ENCODE results near the gene LHX8. TPM values are rescaled to one million over a fixed set of nuclear protein-coding genes. Genes with fewer than 3 reads are reported as not detected.

Gene LHX8
- total RNA-seq, 6 donors from 2014 or later = not detected

DNA sequence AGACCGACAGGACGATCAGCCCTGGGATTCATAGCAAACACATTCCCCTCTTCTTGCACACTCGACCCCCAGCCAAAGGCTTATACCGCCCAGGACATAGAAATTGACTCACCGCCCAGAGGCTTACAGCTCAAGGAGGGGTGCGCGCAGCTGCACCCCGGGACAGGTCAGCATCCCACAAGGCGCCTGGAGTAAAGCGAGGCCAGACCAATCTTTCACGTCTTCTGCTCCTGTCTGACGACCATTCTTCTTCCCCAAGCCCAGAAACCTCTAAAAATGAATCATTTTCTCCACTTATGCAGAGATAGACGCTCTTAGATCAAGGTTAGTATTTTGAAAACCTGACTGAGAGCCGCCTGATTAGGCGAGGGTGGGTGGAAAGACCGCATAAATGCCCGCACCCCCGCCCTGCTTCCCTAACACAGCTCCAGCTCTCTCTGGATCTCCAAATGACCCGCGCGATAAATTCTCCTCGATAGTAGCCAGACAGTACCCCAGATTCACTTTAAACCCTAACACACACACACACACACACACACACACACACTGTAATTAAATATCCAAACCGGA is 1.9 kb upstream of the LHX8 start:
- Histone ChIP-seq H3K4me1 (peaks cover 17 to 32% (median 19%) of the 10 kb centered on the region in 4 donors), H3K27me3 (peaks cover 0 to 86% (median 37%) of the 10 kb centered on the region in 4 donors), H3K4me3 (no peak overlapping the region), H3K9me3 (peaks cover 0 to 2% (median 0%) of the 10 kb centered on the region in 4 donors), H3K36me3 (no peaks in the 10 kb centered on the region), H3K27ac (no peak overlapping the region)
- ATAC-seq (ENCODE audit: low FRiP score in 2 of 2) = no peak
- no peak for TF ChIP-seq POLR2AphosphoS5 (IDR thresholded peaks at IDR 0.05)
- no peak for TF ChIP-seq EP300 (IDR thresholded peaks at IDR 0.05)
- TF ChIP-seq, protein P1, sequence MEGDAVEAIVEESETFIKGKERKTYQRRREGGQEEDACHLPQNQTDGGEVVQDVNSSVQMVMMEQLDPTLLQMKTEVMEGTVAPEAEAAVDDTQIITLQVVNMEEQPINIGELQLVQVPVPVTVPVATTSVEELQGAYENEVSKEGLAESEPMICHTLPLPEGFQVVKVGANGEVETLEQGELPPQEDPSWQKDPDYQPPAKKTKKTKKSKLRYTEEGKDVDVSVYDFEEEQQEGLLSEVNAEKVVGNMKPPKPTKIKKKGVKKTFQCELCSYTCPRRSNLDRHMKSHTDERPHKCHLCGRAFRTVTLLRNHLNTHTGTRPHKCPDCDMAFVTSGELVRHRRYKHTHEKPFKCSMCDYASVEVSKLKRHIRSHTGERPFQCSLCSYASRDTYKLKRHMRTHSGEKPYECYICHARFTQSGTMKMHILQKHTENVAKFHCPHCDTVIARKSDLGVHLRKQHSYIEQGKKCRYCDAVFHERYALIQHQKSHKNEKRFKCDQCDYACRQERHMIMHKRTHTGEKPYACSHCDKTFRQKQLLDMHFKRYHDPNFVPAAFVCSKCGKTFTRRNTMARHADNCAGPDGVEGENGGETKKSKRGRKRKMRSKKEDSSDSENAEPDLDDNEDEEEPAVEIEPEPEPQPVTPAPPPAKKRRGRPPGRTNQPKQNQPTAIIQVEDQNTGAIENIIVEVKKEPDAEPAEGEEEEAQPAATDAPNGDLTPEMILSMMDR (IDR thresholded peaks at IDR 0.05) = no peak
- no peak for TF ChIP-seq POLR2A (IDR thresholded peaks at IDR 0.05)
- peak in 1 of 2 donors; percentile 31 for DNase-seq
- 11% methylated on average over 23 of the region's 23 CpGs for WGBS, 2 donors

DNA sequence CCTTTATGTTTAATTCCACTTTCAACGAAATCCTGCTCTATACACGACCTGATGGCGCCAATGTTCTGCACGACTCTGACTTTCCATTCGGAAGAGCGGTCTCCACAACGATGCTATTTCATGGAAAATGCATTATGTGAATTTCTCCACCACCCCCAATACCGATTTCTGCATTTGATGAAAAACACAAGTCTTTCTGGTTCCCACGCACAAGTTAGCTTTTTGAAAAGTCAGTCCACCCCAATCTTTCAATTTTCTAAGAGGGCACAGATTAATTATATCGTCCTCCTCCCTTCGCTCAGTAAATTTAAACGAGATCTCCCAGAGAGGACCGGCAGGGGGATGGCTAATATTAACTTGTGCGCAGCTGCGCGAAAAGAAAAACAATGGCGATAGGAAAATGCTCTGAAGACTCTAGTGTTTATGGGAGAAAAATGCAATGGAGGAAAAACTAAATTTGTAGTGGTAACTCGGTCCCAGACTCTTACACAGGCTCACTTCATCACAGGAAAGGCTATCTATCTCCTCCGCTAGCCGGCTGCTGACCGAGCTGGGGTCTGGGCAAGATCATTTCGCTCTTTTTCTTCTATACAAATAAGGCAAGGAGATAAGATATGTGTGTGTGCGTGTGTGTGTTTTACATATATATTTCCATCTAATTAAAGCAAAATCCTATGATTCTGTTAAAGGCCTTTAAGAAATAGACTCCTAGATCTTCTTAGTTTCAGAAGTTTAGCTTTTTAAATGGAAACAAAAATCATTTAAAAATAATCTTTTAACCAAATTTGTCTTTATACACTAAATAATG is 1.2 kb upstream of the LHX8 start:
- peaks cover 0 to 2% (median 0%) of the 10 kb centered on the region in 4 donors for H3K9me3 ChIP-seq
- 10 to 14% methylated on average over 23 of the region's 23 CpGs for WGBS, 2 donors
- H3K4me1 ChIP-seq = peaks cover 17 to 32% (median 19%) of the 10 kb centered on the region in 4 donors
- no peak overlapping the region for H3K4me3 ChIP-seq
- peaks cover 0 to 88% (median 35%) of the 10 kb centered on the region in 4 donors for H3K27me3 ChIP-seq
- no peaks in the 10 kb centered on the region for H3K36me3 ChIP-seq
- no peak overlapping the region for H3K27ac ChIP-seq
- ATAC-seq (ENCODE audit: low FRiP score in 2 of 2) (no peak), DNase-seq (no peak)
- TF ChIP-seq POLR2AphosphoS5 (IDR thresholded peaks at IDR 0.05) (no peak), POLR2A (IDR thresholded peaks at IDR 0.05) (no peak), EP300 (IDR thresholded peaks at IDR 0.05) (no peak)
- TF ChIP-seq, protein P1 (IDR thresholded peaks at IDR 0.05) = no peak

DNA sequence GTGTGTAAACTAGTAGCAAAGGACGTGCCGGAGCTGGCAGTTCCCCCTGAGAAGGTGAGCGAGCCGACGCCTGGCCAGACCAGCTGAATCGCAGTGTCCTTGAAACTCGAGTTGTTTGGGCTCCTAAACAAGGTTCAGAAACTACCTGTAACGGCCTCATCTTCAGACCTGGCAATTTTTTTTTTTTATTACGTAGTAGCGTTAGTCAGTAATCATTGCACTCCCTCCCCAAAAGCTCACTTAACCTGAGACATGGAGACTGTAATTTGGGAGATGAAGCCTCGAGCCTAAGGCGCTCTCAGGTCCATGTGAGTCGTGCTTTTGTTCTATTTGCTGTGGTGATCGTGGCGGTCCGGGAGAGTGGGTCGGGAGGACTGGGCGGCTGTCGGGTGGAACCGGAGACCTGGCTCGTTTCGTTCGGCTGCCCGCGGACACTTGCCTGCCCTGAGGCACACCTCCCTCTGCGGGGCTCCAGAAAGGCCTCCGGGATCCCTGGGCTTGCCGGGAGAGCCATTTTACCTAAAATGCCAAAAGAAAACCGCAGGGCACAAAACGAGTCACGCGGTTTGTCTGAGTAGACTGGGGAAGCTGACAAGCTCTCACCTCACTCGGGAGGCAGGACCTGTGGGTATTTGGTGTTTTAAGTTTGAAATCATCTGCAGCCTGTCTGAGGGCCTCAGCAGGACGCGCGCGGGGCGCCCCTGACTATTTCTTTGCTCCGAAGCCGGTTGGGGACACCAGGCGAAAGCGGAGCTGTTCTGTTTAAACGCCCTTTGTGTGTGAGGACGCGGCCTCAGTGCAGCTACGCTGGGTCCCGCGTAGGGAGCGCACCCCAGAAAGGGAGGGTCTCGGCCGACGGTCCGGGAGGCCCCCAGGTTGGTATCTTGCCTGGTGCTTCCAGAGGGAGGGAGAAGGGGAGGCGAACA is 722 bp downstream of the LHX8 start:
- Histone ChIP-seq H3K9me3 (peaks cover 0 to 2% (median 0%) of the 10 kb centered on the region in 4 donors), H3K27me3 (peaks cover 0 to 73% (median 31%) of the 10 kb centered on the region in 4 donors), H3K36me3 (no peaks in the 10 kb centered on the region), H3K4me1 (peaks cover 17 to 32% (median 19%) of the 10 kb centered on the region in 4 donors), H3K27ac (no peak overlapping the region), H3K4me3 (peak overlapping the region in 3 of 4 donors; percentile 22 to 45 (median 29))
- WGBS, 2 donors = 2 to 7% methylated on average over 18 to 51 of the region's 54 CpGs
- DNase-seq (peak in 1 of 2 donors; percentile 81), ATAC-seq (ENCODE audit: low FRiP score in 2 of 2) (peak in 1 of 2 donors; percentile 15)
- TF ChIP-seq, protein P1 (IDR thresholded peaks at IDR 0.05) = no peak
- no peak for TF ChIP-seq EP300 (IDR thresholded peaks at IDR 0.05)

DNA sequence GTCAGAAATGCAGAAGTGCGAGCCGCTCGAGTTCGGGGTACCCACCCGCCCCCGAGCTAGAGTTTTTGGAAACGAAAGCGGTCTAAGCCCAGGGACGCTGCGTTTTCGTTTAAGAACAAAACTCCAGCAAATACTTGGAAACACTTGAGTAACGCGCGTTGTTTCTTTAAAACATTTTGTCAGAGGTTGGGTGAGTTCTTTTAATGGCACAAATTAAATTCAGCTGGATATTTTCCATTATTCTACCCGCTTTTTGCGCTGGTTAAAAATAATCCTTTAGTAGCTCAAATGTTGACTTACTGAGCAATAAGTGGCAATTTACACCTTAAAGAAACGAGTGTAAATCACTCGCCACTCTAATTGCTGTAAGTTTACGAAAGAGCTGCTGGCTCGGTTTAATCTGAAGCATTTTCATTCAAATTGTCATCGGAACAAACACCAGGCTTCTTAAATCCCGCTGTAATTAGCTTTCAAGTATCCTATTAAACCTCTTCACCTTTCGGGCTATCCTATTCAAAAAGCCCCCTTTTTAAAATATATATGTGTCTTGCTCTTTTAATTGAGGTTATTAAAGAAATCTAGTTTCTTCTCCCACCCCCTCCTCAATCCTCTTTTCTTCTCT is 1.5 kb downstream of the LHX8 start:
- TF ChIP-seq, protein P1 (IDR thresholded peaks at IDR 0.05) = no peak
- TF ChIP-seq POLR2AphosphoS5 (IDR thresholded peaks at IDR 0.05) = no peak
- Histone ChIP-seq H3K9me3 (peaks cover 0 to 2% (median 0%) of the 10 kb centered on the region in 4 donors), H3K36me3 (no peaks in the 10 kb centered on the region), H3K27ac (no peak overlapping the region), H3K4me3 (peak overlapping the region in 3 of 4 donors; percentile 22 to 45 (median 29)), H3K27me3 (peaks cover 0 to 65% (median 31%) of the 10 kb centered on the region in 4 donors), H3K4me1 (peaks cover 17 to 32% (median 19%) of the 10 kb centered on the region in 4 donors)
- no peak for ATAC-seq (ENCODE audit: low FRiP score in 2 of 2)
- no peak for DNase-seq
- 3 to 6% methylated on average over 23 of the region's 23 CpGs for WGBS, 2 donors
